HG03064 (cell line): ENCODE results near the gene ETF1.
"Not testable (repeated sequence)": the region's sequence is repeated elsewhere in the genome, so short reads cannot be mapped to it uniquely, and the experiment has no call there.

Source experiments
- ATAC-seq: cut with Tn5 transposase; IDR thresholded peaks from one replicate; pipeline ENCODE4 v1.9.1; 2021; ENCODE audit warnings: low read depth; ENCODE audit not compliant: unreplicated experiment

ETF1 gene

DNA sequence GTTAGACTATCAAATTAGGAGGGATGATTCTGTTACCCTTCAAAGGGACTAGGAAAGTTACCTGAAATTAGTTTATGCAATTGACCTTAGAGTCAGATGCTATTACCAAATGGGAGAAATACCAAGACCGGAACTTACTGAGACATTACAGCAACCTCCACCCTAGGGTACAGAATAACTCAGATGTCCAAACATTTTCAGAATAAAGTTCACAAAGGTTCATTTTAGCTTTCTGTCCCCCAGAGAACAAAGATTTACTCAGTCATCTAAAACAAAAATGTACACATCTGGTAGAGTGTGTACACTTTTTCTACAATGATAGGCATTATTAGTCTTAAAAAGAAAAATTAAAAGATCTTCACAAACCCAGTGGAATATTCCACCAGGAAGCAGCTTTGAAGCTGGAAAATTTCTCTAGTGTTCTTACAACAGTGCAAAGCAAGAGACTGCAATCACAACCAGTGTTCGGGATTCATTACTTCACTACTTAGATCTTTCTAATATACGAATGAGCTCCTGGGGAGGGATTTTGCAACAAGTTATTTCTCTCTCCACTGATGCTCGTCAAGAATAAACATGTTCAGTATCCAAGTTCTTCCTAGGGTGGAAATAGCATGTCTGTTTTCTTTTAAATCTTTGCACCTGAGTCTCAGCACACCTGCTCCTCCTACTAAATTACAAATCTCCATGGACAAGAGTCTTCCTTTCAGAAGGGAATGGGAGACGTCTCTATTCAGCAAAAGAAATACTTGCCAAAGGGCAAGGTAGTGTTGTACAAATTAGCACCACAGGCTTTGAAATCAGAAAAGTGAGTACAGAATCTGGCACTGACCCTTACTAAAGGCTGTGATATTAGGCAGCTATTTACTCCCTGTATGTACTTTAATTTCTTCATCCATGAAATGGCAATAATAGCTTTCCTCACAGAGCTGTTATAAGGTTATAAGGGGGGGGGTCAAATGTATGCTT, 8.8 kb downstream of the ETF1 start:
- ATAC-seq = no peak

DNA sequence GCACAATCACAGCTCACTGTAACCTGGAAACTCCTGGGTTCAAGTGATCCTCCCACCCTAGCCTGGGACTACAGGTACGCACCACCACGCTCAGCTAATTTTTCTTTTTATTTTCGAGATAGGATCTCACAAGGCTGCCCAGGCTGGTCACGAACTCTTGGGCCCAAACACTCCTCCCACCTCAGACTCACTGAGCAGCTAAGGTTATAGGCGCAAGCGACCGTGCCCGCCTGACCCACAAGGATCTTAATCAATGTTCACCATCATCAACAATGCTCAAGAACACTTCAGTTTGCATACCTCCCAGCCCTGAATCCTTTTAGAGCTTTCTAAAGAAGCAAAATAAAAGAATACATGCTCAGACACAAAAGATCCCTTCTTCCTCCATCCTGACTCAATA, 13.2 kb downstream of the ETF1 start:
- no peak for ATAC-seq

DNA sequence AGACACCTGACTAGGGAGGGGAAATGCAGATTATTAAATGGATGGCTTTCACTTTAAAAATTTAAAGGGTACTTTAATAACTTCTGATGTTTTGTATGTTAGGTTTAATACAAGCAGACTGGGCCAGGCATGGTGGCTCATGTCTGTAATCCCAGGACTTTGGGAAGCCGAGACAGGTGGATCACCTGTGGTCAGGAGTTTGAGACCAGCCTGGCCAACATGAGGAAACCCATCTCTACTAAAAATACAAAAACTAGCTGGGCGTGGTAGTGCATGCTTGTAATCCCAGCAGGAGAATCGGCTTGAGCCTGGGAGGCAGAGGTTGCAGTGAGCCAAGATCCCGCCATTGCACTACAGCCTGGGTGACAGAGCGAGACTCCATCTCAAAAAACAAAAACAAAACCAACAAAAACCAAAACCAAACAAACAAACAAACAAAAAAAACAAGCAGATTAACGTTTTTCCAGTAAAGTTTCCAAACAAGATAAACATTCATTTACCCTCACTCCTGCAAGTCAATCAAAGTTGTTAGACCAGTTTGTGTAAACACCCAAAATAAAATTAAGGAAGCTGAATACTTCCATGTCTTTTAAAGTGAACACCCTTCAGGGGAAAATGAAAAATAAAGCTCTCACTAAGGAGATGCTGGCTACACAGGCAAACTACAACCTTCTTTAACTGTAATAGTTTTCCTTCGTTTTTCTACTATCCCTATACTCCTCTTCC, 14.1 kb downstream of the ETF1 start:
- ATAC-seq = no peak

DNA sequence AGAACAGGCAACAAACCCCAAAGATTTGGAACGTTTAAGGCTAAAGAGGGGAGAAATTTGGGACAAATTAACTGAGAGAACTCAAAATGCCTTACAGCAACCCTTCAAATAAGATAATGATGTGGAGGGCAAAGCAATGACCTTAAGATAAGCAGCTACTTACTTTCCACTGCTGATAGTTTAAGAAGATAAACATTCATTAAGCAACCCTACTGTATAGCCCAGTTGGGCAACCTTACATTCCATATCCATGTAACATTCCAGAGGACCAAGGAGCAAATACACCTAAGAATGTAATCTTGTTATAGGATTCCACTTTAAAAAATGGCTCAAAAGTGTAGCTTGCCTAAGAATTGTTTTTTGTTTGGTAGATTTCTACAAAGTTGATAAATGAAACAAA, 14.8 kb downstream of the ETF1 start:
- no peak for ATAC-seq

DNA sequence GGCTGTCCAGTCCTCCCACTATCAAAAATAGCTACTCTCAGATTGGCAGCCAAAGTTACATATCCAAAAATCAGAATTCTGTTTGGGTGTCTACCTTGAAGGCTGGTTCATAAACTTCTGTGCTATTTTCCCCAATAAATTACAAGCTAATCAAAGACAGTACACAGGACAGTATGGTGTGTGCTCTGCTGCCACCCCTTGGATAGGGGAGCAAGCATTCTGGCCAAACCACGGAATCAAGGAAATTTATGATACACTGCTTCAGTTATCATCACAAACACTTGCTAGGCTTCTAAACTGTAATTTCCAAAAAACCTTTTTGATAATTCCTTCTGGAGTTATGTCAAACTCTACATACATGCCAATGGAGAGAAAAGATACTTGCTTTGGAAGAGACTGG, 15.9 kb downstream of the ETF1 start:
- no peak for ATAC-seq

DNA sequence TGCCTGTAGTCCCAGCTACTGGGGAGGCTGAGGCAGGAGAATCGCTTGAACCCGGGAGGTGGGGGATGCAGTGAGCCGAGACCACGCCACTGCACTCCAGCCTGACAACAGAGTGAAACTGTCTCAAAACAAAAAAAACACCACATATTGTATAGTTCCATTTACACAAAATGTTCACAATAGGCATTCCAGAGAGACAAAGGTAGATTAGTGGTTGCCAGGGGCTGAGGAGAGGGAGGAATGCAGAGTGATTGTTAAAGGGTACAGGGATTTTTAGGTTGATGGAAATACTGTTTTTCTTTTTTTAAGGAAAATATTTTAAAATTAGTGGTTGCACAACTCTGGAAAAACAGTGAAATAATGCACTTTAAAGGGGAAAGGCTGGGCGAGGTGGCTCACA, 19.6 kb downstream of the ETF1 start:
- no peak for ATAC-seq

DNA sequence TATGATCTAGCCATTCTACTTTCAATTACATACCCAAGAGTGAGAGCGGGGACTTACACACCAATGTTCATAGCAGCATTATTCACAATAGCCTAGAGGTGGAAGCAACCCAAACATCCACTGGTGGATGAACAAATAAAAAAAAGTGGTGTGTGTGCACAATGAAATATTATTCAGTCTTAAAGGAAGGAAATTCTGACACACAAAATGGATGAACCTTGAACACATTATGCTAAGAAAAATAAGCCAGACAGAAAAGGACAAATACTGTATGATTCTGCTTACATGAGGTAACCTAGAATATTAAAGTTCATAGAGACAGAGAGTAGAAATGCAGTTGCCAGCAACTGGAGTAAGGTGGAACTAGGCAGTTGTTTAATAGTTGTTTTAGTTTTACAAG, 22.1 kb downstream of the ETF1 start:
- no peak for ATAC-seq

DNA sequence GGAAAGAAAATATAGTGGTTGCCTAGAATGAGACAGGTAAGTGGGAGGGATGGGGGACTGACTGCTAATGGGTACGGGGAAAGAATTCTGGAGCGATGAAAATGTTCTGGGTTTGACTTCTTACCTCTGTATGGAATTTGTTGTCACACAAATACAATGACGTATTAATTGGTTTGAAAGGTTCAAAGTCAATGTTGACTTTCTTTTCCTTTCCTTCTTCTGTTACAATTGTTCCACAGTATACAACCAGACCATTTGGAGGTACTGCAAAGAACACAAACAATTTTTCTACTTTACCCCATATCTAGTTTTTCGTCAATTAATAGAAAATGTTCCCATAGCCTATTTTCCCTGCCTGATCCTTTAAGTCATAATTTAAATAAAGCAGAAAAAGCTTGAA, 25.6 kb downstream of the ETF1 start:
- no peak for ATAC-seq

DNA sequence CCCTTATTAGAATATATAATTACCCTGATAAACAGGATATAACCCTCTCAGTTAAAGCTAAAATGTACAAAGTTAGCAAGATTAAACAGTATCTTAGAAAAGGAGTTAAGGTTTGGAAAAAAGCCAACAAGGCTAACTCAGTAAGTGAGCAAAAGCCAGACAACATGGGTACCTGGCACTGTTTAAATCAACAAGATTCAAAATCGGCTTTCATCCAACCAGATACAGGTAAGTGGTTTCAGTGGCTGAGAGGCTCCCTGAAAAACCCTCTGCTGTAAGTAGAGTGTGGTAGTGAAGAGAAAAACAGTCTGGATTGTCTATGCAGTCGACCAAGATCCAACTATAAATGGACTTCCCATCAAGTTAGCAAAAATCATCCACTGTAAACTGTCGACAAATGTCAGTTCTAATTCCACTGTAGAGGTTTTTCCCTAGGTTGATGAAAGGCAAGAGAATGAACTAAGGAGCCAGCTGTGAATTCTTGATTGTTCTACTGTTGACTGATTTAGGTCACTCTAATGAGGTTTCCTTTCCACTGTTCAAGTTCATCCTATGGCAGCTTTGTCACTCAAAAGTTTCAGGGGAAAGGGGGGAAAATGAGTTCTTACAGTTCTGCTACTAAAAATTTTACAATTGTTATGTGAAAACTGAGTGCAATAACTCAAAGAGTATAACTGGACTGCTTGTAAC, 27.3 kb downstream of the ETF1 start:
- ATAC-seq = no peak

DNA sequence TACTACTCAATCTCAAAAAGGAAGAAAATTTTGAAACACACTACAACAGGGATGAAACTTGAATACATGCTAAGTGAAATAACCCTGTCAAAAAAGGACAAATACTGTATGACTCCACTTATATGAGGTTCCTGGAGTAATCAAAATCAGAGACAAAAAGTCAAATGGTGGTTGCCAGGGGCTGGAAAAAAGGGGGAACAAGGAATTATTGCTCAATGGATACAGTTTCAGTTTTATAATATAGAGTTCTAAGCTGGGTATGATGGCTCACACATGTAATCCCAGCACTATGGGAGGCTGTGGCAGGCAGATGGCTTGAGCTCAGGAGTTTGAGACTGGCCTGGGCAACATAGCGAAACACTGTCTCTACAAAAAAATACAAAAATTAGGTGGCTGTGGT, 29.0 kb downstream of the ETF1 start:
- ATAC-seq = no peak

DNA sequence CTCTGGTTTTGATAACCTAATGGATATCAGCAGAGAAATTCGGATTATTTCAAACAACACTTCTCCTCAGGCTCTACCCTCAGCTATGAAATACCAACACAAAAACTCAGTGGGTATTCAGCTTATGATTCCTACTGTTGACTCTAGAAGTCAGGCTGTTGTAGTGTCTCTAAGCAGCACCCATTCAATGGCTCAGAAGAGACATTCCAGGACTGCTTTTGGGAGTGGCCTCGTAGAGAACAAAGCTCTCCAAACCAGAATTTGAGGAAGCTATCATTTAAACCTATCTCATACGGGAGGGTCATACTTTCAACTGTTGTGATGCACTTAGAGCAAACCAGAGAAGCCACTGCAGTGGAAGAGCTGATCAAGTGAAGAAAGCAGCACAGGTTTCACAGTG, 34.1 kb downstream of the ETF1 start:
- no peak for ATAC-seq

DNA sequence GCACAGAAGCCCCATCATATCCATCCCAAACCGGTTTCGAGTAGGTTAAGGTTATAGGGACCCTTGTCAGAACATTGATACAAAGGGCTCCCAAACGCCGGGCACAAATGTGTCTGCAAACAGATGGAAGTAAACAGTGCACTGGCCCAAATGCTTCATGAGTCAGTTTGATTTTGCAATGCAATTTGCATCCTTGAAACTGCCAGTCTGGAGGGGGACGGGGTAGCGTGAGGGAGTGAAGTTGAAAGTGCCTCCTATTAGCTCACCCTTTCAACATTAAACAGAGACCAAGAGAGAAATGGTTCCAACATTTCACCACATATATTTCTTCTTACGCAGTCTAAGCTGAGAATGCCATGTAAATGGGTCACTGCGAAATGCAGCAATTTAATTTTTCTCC, 35.6 kb downstream of the ETF1 start:
- not testable (repeated sequence) for ATAC-seq

DNA sequence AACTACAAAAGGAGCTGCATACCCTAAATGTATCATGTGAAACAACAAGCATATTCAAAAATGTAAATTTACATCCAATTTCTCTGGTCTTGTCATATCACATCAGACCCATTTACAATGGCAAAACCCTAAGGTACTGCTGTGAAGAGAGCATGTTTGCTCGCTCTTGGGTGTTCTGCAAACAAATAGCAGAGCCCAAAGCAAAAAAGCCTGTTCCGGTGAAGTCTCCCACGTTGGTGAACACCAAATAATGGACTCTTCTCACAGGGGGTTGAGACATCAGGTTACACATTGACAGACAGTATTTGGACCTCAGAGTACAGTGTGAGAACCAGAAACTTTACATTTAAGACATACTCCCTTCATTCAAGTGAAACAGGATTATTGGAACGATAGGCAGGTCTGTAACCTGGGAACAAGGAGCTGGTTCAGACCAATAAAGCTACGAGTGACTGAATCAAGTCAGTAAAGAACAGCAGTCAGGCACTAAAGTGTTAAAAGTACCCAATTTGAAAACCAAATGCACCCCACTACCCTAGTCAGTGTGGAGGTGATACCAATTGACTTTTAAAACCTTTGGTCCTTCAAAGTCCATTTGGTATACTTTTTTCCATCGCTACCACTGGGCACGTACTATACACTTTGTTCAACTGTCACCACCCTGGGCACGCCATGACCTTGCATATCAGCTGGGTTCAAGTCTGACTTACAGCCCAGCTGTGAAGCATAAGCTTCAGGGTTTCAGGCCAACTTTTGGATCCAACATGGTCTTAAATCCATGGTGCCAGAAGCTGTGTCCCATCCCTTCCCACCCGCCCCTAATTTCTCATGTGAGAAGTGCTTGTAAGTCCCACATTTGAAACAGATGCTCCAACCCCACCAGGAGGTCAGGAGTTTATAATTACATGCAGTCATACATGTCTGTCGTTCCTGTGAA, 36.4 kb downstream of the ETF1 start:
- ATAC-seq = no peak

DNA sequence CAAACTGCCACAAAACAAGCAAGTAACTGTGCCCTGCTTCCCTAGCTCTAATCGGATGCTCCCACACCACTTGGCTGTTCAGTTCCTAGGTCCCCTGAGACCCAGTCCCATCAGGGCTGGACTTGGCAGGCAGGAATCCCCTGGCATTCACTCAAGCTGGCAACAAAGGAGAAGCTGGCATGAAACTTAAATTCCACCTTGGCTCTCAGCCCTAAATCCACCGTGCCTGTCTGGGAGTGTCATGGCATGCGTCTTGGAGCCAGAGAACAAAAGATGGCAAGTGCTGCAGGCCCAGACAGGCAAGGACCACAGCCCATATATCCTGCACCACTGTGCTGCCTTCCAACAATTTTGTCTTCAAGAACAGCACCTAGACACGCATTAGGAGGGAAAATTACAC, 38.2 kb downstream of the ETF1 start:
- ATAC-seq = no peak

DNA sequence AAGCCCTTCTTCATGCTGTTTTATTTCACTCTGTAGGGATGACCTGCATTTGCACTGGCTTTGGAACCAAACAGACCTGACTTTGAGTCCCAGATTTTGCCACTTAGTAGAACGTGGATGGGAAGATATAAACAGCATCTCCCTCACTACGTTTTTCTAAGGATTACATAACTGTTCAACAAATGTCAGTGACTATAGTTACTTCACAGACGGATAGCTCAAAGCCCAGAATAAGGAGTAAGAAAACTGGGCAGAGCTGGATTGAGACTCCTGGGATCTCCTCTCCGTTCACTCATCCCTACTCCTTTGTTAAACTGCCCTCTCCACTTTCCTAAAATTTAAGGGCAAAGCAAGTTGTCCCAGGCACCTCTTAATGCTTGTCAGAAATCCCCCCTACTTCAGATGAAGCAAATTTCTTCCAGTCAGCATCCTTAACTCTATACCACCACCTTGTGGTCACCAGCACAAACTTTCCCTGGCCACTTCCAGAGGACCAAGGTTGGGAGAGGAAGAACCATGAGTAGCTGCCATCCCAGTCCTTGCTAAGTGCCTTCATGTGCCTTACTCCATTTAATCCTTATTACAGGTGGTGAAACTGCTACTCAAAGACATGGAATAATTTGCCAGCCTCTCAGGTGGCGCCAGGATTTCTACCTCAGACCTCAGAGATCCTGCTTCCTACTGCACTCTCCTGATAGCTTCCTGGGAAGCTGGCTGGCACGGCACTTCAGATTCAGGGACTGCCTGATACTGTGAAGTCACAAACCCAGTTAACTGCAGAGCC, 39.4 kb downstream of the ETF1 start:
- no peak for ATAC-seq

DNA sequence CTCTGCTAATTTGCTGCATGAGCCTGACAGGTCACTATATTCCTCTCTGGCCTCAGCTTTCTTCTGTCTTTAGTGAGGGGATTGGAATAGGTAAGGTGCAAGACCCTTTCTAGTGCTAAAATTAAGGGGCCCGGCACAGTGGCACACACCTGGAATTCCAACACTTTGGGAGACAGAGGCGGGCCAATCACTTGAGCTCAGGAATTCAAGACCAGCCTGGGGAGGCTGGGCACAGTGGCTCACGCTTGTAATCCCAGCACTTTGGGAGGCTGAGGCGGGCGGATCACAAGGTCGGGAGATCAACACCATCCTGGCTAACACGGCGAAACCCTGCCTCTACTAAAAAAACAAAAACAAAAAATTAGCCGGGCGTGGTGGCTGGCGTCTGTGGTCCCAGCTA, 40.5 kb downstream of the ETF1 start:
- ATAC-seq = no peak

DNA sequence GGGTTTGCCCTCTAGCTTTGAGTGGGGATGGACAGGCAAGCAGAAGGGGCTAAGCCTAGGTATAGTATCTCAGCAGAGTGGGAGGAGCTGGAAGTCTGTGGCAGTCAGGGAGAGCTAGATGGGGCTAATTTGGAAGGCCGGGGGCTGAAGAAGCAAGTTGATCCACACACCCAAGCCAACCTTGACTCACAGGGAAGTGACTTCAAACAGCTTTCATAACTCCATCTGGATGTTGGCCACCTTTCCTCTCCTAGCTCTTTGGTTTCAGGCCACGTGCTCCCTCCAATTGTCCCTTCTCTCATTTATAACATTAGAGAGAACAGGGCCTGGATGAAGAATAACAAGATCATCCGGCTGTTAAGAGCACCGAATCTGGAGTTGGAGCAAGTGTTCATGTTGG, 40.9 kb downstream of the ETF1 start:
- ATAC-seq = no peak

DNA sequence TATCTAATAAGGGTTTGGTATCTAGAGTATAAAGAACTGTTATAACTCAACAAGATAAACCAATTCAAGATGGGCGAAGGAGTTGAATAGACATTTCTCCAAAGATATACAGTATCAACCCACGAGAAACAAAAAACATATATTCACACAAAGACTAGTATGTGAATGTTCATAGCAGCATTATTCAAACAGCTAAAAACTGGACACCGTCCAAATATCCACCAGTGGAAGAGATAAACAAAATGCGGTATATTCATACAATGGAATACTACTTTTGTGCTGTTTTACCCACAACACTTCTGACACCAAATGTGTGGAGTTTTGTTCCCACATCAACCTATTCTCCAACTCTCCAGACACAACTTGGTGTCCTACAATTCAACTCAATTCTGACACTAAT, 44.7 kb downstream of the ETF1 start:
- ATAC-seq = no peak

DNA sequence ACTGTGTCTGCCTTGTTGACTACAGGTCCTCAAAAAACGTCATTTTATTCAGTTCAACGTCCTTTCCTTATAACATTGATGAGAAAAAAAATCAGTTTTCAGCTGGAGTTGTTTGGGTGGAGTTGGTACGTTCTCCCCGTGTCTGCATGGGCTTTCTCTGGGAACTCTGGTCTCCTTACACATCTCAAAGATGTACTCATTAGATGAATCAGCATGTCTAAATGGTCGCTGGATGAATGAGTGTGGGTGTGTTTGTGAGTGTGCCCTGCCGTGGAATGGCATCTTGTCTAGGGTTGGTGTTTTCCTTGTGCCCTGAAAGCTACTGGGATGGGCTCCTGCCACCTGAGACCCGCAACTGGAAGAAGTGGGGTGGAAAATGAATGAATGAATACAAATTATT, 47.7 kb downstream of the ETF1 start:
- ATAC-seq = no peak
